GM21529 (cell line): Measurements from ENCODE around the gene SLC1A2.
A peak's percentile ranks its signal among the peaks of the same experiment; 100 is the strongest.

ENCODE experiments used
- ATAC-seq: cut with Tn5 transposase; IDR thresholded peaks from one replicate; pipeline ENCODE4 v1.9.1; 2021; ENCODE audit not compliant: unreplicated experiment

The SLC1A2 gene

DNA sequence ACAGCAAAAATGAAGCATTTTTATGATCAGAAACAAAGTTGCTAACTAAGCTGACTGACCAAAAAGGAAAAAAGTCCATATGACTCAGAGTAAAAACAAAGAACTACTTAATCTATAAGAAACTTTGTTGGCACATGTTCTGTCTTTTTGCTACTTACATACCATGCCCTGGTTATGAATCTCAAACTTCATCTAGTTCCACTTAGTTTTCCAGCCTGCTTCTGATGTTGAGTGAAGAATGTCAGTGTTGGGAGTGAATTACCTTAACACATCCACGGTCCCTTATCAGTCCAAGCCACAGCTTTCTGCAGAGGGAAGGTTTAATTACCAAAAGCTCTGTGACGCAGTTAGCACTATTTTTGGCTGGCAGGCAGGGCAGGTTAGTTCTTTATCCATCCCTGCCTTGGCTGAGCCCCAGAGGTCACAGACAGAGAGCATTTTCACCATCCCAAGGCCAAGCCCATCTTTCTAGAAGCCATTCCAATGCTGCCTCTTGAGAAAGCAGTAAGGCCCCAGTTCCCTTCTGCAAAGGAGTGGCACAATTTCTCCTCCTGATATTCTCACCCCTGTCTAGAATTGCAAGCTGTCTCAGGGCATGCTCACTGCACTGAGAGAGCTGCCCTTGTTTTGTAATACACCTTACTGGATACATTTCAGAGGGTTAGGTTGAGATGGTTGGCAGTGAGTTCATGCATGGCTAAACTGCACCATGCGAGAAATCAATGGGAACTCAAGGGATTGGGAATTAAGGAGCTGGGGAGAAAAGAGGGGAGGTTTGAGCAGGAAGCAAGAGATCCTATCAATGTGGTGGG lies 67.1 kb downstream of the SLC1A2 start:
- no peak for ATAC-seq

DNA sequence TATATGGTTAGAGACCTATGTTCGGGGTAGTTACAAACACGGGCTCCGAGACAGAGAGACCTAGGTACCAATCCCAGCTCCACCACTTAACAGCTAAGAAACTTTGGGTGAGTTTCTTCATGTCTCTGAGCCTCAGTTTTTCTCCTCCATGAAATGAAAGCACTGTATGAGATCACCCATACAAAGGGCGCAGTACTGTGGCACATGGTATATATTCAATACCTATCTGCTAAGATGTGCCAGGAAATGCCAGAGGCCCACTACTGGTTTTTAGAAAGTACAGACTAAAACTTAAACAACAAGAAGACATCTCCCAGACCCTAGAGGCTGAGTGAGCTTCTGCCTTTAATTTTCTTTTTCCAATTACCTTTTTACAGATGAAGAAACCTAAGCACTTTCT lies 69.5 kb downstream of the SLC1A2 start:
- no peak for ATAC-seq

DNA sequence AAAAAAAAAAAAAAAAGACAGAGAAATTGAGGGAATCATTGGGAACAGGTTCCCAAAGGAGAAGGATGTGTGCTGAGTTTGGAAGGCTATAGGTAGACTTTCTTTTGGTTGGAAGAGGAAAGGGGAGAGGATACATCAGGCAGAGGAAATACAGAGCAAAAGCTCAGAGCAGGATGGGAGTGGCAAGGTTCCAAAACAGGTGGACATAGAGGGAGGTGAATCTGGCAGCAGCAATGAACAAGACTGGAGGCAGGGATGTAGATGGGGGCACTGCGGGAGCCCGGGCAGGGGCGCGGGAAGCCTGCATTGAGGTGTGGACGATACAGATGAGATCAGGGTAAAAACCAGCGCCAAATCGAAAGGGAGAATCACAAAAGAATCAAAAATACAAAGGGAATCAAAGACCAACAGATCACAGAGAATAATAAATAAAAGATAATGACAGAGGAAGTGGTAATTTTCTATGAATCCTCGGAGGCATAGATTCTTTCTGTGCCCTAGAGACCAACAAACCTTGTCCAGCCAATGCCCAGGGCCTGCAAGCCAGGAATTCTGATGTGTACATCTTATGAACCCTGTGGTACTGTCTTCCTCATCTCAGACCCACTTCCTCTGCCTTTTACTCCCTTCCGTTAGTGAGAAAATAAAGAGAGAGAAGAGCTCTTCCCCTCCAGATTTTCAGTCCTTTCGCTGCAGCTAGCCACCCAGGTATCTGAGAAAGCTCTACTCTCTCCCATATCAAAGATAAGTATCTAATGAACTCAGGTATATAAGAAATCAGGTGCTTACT lies 70.3 kb downstream of the SLC1A2 start:
- ATAC-seq = no peak

DNA sequence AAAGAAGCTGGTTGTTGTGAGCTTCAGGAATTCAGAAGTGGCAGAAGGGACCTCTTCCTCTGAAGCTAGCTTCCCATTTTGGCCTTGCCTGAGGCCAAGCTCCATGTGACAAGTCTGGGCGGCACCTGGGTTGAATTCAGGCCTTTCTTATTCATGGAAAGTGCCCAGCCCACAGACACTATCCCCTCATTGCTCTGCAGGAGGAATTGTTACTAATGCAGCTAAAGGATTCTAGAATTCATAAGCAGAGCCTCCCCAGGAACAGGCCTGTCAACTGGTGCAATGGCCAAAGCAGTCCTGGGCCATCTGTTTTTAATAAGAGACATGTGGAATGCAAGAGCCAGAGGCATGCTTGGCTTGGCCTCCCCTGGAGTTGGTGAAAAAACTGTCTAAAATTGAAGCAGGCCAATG lies 71.4 kb downstream of the SLC1A2 start:
- no peak for ATAC-seq

DNA sequence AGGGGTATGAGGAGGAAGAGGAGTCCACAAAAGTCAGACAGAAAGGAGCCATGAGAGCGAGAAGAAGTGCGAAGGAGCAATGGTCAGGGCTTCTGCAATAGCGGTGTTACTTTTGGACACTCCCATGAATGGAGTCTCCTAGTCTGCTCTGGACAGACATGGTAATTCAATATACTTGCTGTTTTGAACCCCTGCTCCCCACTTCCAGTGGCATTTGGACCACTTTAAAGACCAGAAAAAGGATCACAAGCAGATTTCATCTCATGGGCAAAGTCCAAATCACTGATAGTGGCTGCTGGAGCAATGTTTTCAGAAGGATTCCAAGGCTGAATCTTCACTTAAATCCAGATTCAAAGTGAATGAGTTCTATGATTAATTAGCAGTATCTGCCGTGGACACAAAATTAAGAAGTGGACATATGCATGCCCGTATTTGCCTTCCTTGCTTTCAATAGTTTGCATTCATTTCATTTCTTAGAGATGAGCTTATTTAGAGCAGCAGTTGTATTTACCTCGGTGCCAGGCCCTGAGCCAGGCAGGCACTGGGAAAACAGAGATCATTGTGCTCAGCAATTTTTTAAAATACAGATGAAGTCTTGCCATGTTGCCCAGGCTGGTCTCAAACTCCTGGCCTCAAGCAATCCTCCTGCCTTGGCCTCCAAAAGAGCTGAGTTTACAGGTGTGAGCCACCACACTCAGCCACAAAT lies 72.0 kb downstream of the SLC1A2 start:
- no peak for ATAC-seq

DNA sequence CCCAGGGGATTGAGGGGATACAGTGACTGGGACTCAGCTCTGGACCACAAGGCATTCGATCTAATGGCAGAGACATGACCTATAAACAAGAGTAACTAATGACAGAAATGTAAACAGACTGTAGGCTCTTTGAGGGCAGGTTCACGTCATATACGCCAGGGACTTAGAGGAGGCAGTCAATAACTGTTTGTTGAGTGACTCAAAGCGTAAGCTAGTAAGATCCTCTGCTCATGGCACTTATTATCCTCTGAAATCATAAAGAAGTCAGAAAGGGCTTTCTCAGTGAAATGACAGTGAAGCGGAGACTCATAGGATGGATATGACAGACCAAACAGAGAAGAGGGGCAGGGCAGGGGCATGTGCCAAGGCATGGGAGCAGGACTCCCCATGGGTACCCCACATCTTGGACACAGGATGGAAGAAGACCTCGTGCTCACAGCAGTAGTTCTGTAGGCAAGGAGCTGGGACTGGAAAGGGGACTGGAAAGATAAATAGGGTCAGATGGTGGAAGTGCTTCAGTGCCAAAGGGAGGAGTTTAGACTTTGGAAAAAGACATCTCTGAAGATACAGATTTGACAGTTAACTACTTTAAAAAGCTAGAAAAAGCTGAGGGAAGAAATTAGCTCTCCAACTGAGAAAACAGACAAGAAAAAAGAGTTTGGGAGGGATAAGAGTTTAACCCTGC lies 72.7 kb downstream of the SLC1A2 start:
- no peak for ATAC-seq

DNA sequence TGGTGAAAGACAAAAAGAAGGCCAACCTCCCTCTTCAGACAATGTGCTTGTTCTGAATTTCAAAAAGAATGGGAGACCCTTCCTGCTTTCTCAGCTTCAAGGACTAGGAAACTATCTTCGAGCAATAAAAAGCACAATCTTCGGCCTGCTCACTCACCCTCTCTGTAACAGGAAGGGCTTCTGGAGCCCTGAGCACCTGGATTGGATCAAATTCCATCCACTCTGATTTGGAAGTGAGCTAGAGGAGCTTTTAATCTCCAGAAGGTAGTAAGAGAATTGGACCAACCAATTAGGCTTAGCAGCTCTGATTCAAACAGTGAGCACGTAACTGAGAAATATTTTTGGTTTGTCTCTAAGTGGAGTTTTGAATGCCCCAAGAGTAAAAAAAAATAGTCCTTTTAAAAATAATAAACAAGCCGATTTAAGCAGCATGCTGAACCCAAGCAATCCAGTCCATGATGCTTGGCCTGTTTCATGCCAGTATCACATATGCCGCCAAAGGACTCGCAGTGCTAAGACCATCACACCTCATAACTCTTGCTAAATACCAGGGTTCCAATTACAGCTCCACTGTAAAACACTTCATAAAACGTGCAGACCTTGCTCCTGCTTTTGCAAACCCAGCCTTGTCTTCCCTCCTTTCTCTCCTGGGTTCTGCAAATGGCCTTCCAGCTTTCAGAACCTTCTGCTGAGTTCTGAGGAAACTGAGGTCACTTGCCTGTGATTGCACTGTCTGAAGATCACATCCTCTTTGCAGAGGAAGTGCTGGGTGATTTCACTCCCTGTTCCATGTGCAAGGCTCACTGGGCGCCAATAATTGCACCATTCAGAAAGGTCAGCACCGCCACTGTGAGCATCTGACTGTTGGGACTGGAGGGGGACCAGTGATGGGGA lies 74.4 kb downstream of the SLC1A2 start:
- ATAC-seq = peak; percentile 62

DNA sequence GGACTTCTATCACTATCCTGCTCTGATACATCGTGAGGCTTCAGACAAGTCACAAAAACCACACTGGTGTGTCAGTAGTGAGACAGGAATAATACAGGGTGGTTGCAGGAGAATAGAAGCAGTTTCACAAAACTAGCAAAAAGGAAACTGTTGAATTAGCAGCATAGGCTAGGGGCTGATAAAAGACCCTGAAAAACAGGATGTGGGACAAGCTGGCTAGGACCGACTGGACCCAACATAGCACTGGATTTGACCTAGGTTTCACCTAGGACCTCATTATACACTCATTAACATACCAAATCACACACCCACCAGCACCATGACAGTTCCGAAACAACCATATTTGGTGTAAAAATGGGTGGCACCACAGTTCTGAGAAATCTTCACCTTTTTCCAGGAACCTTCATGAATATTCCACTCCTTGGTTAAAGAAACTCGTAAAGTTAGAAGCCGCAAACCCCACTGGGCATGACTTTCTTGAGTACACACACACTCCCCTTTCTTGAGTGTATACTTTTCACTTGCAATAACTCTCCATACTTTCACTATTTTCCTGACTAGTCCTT lies 76.2 kb downstream of the SLC1A2 start:
- peak; percentile 66 for ATAC-seq

DNA sequence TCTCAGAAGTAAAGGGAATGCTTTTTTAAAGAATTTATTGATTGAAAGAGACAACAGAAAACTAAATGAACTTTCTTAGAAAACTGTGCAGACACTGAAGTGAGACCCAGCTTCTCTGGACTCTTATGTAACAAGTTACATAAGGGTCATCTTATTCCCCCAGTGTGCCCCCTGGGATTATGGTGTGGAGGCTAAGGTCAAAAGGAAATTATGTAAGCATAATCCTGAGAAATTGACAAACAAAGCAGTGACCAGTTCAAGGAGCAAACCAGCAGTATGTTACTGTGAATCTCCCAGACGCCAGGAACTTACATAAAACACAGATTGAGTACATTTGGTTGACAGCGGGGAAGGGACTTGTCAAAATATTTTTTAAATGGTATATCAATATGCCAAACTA lies 78.6 kb downstream of the SLC1A2 start:
- ATAC-seq = no peak

DNA sequence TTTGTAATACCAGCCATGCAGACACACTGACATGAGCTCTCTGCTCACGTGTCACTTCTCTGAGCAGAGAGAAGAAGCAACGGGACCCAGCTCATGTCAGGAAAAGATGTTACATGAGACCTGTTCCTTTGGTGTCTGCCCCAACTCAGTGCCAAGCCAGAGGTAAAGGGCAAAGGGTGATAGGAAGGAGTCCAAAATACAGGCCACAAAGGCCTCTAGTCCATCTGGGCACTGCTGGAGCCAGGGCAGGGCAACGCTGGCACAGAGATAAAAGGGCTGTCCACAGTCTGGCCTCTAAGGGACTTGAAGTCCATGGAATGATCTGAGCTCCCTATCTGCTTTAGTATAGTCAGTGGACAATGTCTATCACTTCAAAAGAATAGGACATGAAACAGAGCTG lies 79.3 kb downstream of the SLC1A2 start:
- no peak for ATAC-seq

DNA sequence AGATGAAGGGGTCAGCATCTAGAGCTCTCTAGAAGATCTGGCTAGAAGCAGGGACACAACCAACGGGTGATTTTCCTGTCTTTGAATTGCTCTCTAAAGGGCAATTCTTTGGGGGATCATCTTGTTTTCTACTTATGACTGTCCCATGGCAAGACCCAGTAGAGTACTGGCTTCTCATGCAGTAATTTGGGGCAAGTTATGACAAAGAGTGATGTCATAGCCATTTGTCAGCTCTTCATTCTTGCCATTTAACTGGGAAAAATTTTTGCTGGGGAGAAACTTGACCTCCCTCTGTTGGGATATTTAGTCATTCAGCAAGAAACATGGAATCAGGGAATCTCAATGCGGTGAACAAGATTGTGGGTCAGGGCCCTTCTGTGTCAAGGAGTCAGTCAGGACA lies 80.4 kb downstream of the SLC1A2 start:
- no peak for ATAC-seq

DNA sequence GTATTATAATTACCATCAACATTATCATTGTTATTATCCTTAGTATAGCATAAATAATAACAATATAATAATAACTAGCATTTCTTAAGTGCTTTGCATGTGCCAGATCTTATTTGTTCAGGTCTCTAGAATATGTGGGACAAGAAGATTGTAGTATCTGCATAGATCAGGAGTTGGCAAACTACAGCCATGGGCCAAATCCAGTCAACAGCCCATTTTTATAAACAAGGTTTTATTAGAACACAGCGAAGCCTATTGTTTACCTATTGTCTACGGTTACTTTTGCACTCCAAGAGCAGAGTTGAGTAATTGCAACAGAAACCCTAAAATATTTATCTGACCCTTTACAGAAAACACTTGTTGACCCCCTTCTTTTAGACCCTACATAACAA lies 81.4 kb downstream of the SLC1A2 start:
- no peak for ATAC-seq

DNA sequence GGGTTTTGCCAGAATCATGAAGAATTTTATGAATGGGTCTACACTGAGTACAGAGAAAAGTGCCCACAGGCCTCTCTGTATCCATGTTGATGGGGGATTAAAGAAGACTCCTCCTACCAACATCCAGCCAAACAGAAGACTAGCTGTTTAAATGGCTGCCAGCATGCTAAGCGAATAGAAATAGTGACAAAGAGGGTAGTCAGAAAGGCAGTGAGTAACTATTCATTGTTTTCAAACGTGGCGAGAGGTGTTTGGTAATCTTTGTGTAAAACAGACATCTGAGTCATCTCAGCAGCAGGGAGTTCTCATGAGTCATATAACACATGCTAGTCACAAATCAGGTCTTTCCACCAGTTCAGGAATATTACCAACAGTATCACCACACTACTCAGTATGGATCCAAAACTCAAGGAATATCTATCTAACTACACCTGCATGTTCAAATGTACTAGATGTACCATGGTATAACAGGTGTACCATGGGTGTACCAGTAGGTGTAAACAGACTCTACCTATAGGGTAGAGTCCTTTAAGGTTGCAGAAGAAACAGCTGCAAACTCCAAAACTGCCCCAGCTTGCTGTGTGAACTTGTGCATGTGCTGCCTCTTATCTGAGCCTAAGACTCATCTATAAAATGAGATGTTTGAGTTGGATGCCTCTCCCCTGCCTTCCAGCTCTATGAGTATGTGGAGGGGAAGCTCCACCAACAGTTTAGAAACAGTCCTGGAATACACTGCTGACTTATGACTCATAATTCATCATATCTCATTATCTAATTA lies 82.0 kb downstream of the SLC1A2 start:
- no peak for ATAC-seq

DNA sequence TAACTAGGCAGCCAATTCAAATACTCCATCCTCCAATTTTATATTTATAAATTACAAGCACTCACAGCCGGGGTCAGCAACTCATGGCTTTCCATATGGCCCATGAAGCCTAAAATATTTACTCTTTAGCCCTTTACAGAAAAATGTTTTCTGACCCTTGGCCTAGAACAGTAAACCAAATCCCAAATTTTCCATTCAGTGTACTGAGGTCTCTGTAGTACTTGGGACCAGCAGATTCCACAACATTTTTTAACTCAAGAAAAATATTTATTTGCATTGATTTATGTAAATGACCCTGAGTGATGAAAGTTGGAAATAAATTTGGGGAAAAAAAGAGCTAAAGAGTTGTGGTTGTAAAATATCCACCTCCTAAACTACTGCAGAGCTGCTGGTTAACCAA lies 82.6 kb downstream of the SLC1A2 start:
- ATAC-seq = no peak

DNA sequence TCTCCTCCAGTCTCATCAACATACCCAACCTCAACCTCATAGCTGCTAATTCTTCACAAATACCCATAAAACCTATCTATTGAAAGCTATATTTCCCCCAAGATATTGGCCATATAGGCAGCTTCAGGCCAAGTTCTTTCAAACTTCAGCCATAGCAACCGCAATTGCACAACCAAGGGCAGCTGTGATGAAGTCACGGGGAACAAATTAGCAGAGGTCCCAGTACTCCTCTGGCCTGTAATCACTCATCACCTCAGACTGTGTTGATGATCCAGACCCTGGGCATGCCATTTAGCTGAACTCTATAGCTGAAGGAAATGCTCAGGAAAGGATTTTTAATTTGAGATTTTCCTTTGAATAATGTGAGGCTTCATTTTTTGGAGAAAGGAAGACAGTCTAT lies 84.1 kb downstream of the SLC1A2 start:
- ATAC-seq = no peak

DNA sequence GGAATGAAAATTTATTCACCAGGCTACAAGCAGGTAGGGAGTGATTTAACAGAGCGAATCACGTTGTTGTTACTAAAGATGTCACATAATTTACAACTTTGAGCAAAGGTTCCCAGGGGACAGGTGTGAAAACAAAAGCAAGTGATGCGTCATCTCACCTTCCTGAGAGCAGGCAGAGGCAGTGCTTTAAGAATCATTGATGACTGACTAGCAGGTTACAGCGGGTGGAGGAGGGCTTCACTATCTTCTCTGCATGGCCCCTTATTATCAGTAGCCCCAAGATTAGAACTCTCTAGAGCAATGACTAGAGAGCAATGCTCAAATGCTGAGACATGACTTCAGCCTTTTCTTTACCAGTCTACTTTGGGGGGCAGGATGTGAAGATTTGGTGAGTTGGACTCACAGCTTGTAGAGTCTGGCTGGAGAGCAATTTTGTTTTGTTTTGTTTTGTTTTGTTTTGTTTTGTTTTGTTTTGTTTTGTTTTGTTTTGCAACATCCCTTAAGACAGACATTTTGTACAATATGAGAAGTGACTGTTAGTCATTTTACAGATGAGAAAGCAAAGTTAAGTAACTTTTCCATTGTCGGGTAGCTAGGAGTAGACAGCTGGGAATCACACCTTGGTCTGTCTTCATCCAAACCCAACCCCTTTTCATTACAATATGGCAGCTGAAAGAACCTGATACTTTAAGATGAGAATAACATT lies 84.8 kb downstream of the SLC1A2 start:
- peak; percentile 68 for ATAC-seq

DNA sequence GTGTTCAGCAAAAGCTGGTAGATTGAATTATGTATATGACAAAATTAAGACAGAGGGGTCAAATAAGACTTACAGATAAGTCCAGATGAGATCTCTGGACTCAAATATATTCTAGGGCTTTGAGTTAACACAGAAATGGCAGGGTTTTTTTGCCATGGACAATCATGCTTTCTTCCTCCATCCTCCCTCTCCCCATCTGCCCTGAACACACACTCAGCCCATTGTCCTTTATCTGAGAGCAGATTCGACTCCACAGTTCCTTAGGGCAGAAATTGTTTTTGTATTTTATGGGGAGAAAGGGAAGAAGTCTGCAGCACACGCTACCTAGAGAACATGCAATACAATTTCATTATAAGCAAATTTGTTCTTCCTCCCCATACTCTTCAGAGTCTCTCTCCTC lies 86.8 kb downstream of the SLC1A2 start:
- ATAC-seq = no peak

DNA sequence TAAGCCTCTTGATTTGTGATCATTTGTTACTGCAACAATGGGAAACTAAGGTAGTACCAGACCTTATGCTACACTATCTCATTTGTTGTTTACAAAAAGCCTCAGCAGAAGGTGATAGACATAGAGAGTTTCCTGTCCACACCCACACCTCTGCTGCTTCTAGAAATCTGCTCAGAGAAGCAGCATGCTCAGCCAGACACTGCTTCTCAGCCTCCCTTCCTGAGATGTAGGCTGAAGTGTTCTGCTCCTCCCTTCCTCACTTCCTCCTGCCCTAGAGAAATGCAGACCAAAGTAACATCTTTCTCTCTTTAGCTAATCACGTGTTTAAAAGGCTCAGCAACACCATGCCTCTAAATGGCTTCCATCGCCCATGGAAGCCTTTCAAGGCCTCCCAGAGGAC lies 88.4 kb downstream of the SLC1A2 start:
- ATAC-seq = peak; percentile 64
